Neural progenitor cell (in vitro differentiated cells): Measurements from ENCODE around the gene BCOR.

Experiments used
- EZH2 ChIP-seq: fragments of 200-600 bp; sonication (generic); IDR thresholded peaks from 2 replicates; pipeline ENCODE4 v1.6.1; 2017; ENCODE audit warnings: antibody characterized with exemption, mild to moderate bottlenecking, moderate library complexity
- EZH2phosphoT487 ChIP-seq: fragments of 200-600 bp; sonication (generic); IDR thresholded peaks from 2 replicates; pipeline ENCODE4 v1.6.1; 2017; ENCODE audit warnings: antibody characterized with exemption
- TF ChIP-seq, protein P1 (sequence below): fragments of 200-600 bp; sonication (generic); IDR thresholded peaks from 2 replicates; pipeline ENCODE4 v1.5.1; 2017; ENCODE audit warnings: antibody characterized with exemption, mild to moderate bottlenecking

DNA sequence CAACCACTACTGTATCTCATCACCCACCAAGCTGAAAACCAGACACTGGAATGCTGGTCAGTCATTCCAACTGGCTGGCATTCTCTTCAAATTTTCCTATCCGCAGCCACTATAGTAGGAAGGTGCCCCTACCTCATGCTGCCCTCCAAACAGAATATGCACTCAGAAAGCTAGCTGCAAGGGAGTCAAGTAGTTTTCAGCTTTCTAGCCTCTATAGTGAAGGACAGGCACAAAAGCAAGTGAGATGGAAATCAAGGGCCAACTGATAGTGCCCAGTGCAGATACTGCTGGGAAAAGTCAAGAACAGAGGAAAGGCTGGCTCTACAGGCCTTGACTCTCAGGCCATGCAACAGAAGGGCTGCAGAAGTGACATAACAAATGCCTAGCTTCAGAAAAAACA, 47.2 kb downstream of the BCOR start:
- TF ChIP-seq, protein P1, sequence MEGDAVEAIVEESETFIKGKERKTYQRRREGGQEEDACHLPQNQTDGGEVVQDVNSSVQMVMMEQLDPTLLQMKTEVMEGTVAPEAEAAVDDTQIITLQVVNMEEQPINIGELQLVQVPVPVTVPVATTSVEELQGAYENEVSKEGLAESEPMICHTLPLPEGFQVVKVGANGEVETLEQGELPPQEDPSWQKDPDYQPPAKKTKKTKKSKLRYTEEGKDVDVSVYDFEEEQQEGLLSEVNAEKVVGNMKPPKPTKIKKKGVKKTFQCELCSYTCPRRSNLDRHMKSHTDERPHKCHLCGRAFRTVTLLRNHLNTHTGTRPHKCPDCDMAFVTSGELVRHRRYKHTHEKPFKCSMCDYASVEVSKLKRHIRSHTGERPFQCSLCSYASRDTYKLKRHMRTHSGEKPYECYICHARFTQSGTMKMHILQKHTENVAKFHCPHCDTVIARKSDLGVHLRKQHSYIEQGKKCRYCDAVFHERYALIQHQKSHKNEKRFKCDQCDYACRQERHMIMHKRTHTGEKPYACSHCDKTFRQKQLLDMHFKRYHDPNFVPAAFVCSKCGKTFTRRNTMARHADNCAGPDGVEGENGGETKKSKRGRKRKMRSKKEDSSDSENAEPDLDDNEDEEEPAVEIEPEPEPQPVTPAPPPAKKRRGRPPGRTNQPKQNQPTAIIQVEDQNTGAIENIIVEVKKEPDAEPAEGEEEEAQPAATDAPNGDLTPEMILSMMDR: no peak
- TF ChIP-seq EZH2 (no peak), EZH2phosphoT487 (no peak)
